Measurements from ENCODE around the gene CABP7.

DNA sequence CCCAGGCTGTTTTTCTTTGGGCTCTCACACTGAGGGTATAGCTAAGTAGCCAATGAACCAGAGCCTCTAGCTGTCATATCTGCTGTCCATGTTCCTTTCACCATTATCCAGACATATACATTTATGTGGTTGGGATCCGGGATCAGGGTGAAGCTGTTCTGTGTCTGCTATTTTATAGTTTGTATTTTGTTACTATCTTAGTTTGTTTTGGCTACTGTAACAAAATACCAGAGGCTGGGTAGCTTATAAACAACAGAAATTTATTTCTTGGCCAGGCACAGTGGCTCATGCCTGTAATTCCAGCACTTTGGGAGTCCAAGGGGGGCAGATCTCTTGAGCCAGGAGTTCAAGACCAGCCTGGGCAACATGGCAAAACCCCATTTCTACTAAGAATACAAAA lies 40.5 kb upstream of the CABP7 start:
- no peak for TF ChIP-seq TCF7L2 (IDR thresholded peaks at IDR 0.05; ENCODE audit: borderline replicate concordance, extremely low read depth, insufficient read depth, insufficient read length)
- no peak for TF ChIP-seq POLR2AphosphoS5 (IDR thresholded peaks at IDR 0.05; ENCODE audit: low read depth, low read length)
- TF ChIP-seq, protein P1, sequence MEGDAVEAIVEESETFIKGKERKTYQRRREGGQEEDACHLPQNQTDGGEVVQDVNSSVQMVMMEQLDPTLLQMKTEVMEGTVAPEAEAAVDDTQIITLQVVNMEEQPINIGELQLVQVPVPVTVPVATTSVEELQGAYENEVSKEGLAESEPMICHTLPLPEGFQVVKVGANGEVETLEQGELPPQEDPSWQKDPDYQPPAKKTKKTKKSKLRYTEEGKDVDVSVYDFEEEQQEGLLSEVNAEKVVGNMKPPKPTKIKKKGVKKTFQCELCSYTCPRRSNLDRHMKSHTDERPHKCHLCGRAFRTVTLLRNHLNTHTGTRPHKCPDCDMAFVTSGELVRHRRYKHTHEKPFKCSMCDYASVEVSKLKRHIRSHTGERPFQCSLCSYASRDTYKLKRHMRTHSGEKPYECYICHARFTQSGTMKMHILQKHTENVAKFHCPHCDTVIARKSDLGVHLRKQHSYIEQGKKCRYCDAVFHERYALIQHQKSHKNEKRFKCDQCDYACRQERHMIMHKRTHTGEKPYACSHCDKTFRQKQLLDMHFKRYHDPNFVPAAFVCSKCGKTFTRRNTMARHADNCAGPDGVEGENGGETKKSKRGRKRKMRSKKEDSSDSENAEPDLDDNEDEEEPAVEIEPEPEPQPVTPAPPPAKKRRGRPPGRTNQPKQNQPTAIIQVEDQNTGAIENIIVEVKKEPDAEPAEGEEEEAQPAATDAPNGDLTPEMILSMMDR (IDR thresholded peaks at IDR 0.05 in 2 of 3, conservative IDR thresholded peaks at IDR 0.05 in 1 of 3; ENCODE audit: borderline replicate concordance in 1 of 3, insufficient read depth in 1 of 3, low read depth in 2 of 3, low read length in 2 of 3): no peak
- TF ChIP-seq POLR2A (IDR thresholded peaks at IDR 0.05; ENCODE audit: borderline replicate concordance, extremely low read depth, insufficient read depth, insufficient read length): no peak
- TF ChIP-seq CEBPB (IDR thresholded peaks at IDR 0.05; ENCODE audit: low read depth): no peak
- TF ChIP-seq RAD21 (IDR thresholded peaks at IDR 0.05; ENCODE audit: low read depth): no peak
